CD4-positive, alpha-beta T cell treated with Interleukin-21 for 1 hour (primary cell): ENCODE results near the gene SEC14L2.
"Not testable (repeated sequence)": the region's sequence is repeated elsewhere in the genome, so short reads cannot be mapped to it uniquely, and the experiment has no call there.

Experiments
- DNase-seq: peaks from one replicate; pipeline ENCODE4 v3.0.0-alpha.2; 2020

SEC14L2 gene

GRCh38 chr22:30430933-30431332 lies 34.1 kb downstream of the SEC14L2 start:
- DNase-seq: no peak

- DNase-seq: no peak
Observed at GRCh38 chr22:30432096-30432495, 35.3 kb downstream of the SEC14L2 start.

- DNase-seq: no peak
Observed at GRCh38 chr22:30432520-30432919, 35.7 kb downstream of the SEC14L2 start.

GRCh38 chr22:30433227-30433626 lies 36.4 kb downstream of the SEC14L2 start:
- no peak for DNase-seq

GRCh38 chr22:30433773-30434172 lies 37.0 kb downstream of the SEC14L2 start:
- no peak for DNase-seq

- peak; percentile 13 for DNase-seq
Observed at GRCh38 chr22:30434843-30435242, 38.0 kb downstream of the SEC14L2 start.

GRCh38 chr22:30435674-30436126 lies 38.9 kb downstream of the SEC14L2 start:
- DNase-seq: peak; percentile 94

- no peak for DNase-seq
Observed at GRCh38 chr22:30436196-30436595, 39.4 kb downstream of the SEC14L2 start.

- no peak for DNase-seq
Observed at GRCh38 chr22:30438559-30438958, 41.7 kb downstream of the SEC14L2 start.

GRCh38 chr22:30439226-30439625 lies 42.4 kb downstream of the SEC14L2 start:
- no peak for DNase-seq

- DNase-seq: no peak
Observed at GRCh38 chr22:30439836-30440235, 43.0 kb downstream of the SEC14L2 start.

- DNase-seq: no peak
Observed at GRCh38 chr22:30441088-30441487, 44.3 kb downstream of the SEC14L2 start.

GRCh38 chr22:30444632-30445437 lies 48.0 kb downstream of the SEC14L2 start:
- DNase-seq: peak; percentile 66

GRCh38 chr22:30445438-30446145 lies 48.8 kb downstream of the SEC14L2 start:
- no peak for DNase-seq

- DNase-seq: no peak
Observed at GRCh38 chr22:30447656-30448055, 50.8 kb downstream of the SEC14L2 start.

- DNase-seq: not testable (repeated sequence)
Observed at GRCh38 chr22:30451488-30451887, 54.7 kb downstream of the SEC14L2 start.

- DNase-seq: no peak
Observed at GRCh38 chr22:30452861-30453260, 56.0 kb downstream of the SEC14L2 start.

- DNase-seq: no peak
Observed at GRCh38 chr22:30453731-30454510, 57.1 kb downstream of the SEC14L2 start.

GRCh38 chr22:30455075-30455840 lies 58.4 kb downstream of the SEC14L2 start:
- no peak for DNase-seq

GRCh38 chr22:30457981-30458380 lies 61.2 kb downstream of the SEC14L2 start:
- DNase-seq: no peak

GRCh38 chr22:30459181-30460052 lies 62.6 kb downstream of the SEC14L2 start:
- DNase-seq: no peak

GRCh38 chr22:30460147-30460546 lies 63.3 kb downstream of the SEC14L2 start:
- no peak for DNase-seq
